Transverse colon (tissue), 4 donors: ENCODE results near the gene CSTA. TPM values are rescaled to one million over a fixed set of nuclear protein-coding genes. Genes with fewer than 3 reads are reported as not detected.
A peak's percentile ranks its signal among the peaks of the same experiment; 100 is the strongest.

ENCODE experiments used
- DNase-seq: peaks from one replicate; pipeline ENCODE4 v3.0.0-alpha.2; 2019
- H3K27ac ChIP-seq, 4 donors: fragments of 200-600 bp; sonication (generic); 2 replicates each; pipeline ENCODE4 v1.5.1; 2016 to 2018; ENCODE audit warnings: inconsistent platforms in 4 of 4
- H3K27me3 ChIP-seq: fragments of 200-600 bp; sonication (generic); 2 replicates; pipeline ENCODE4 v1.5.1; 2017; ENCODE audit warnings: inconsistent platforms
- H3K36me3 ChIP-seq, 4 donors: fragments of 200-600 bp; sonication (generic); 2 replicates each; pipeline ENCODE4 v1.5.1; 2017 to 2019; ENCODE audit warnings: inconsistent platforms in 4 of 4
- H3K4me1 ChIP-seq, 4 donors: fragments of 200-600 bp; sonication (generic); 2 replicates each; pipeline ENCODE4 v1.5.1; 2017 to 2020; ENCODE audit warnings: inconsistent platforms in 4 of 4
- H3K4me3 ChIP-seq, 4 donors: fragments of 200-600 bp; sonication (generic); 1 replicate in 1 of 4; 2 replicates in 3 of 4; pipeline versions ENCODE4 v1.5.1 to v1.6.1; 2017 to 2019; ENCODE audit warnings: inconsistent platforms in 4 of 4
- H3K9me3 ChIP-seq, 2 donors: fragments of 200-600 bp; sonication (generic); 2 replicates each; pipeline ENCODE4 v1.5.1; 2017 to 2019; ENCODE audit warnings: inconsistent platforms in 2 of 2
- EP300 ChIP-seq: sonication (generic); formaldehyde crosslinking; IDR thresholded peaks from one replicate; pipeline ENCODE4 v1.6.1; 2017; ENCODE audit warnings: antibody characterized with exemption, low read depth
- POLR2A ChIP-seq: fragments of 450-650 bp; IDR thresholded peaks from one replicate; pipeline ENCODE4 v1.6.1; 2016; ENCODE audit warnings: antibody characterized with exemption, mild to moderate bottlenecking, moderate library complexity
- POLR2AphosphoS5 ChIP-seq, 3 donors: sonication (generic); formaldehyde crosslinking; IDR thresholded peaks; one replicate each; pipeline ENCODE4 v1.6.1; 2016; ENCODE audit warnings: antibody characterized with exemption in 3 of 3
- WGBS, 2 donors: methylation state at CpG; one replicate each; pipeline ENCODE4 v1.1.5; 2018; ENCODE audit warnings: low coverage in 1 of 2; 5-methylcytosine and 5-hydroxymethylcytosine counted together
- in situ Hi-C, 4 donors: fragments of 200-750 bp; cut with MboI; loops; one replicate each; pipeline versions ENCODE4 v1.15.0 to v1.15.1; 2017; ENCODE audit warnings: low sequenced_read_pairs in 3 of 4, low pct_ligation_motif_present in 1 of 4, low pct_unique_long_range_greater_than_20kb in 1 of 4
- intact Hi-C: fragments of 100-400 bp; cut with DNase I; formaldehyde crosslinking; loops from one replicate; pipeline ENCODE4 v1.15.1; 2023; ENCODE audit warnings: low total_unique reads
- total RNA-seq, 4 donors: library from RNA; depleted of rRNA; stranded (reverse); fragments of >200 nt; gene quantifications; one replicate each; pipeline ENCODE4 v1.1.0, GENCODE V29; 2016
- TF ChIP-seq, protein P1 (sequence below), 5 experiments: fragments of 200-600 bp in 3 of 5; fragments of 450-650 bp in 2 of 5; sonication (generic) in 3 of 5; IDR thresholded peaks; 1 replicate in 2 of 5; 2 replicates in 3 of 5; pipeline ENCODE4 v1.5.1; 2016 to 2017; ENCODE audit warnings: antibody characterized with exemption in 5 of 5, inconsistent platforms in 3 of 5, mild to moderate bottlenecking in 2 of 5, moderate library complexity in 1 of 5

Gene CSTA
- total RNA-seq, 4 donors from 2014 or later = 1.4 TPM; not detected in 3

DNA sequence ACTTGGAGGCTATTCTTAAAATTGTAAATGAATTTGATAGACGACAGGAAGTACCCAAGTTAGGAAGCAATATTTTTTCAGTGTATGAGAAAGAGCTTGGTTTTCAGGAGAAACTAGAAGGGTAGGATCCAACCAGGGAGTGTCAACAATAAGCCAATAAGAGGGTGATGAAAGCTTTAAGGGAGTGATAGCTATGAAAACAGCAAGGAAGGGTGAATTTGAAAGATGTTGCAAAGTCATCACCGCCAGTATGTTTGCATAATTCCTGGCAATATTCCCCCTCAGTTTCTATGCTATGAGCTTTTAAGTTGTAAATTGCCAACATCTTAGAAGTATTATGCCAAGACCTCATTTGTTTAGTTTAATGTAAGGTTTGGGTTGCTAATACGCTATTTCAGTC, 11.8 kb upstream of the CSTA start:
- Histone ChIP-seq H3K9me3 (no peaks in the 10 kb centered on the region), H3K4me3 (no peak overlapping the region), H3K27me3 (no peaks in the 10 kb centered on the region), H3K36me3 (no peaks in the 10 kb centered on the region), H3K4me1 (peaks cover 9 to 34% (median 21%) of the 10 kb centered on the region in 4 donors), H3K27ac (peak overlapping the region in 2 of 4 donors; percentile 65 to 76)
- TF ChIP-seq POLR2AphosphoS5 (IDR thresholded peaks at IDR 0.05) (no peak), EP300 (no peak), POLR2A (no peak)
- TF ChIP-seq, protein P1, sequence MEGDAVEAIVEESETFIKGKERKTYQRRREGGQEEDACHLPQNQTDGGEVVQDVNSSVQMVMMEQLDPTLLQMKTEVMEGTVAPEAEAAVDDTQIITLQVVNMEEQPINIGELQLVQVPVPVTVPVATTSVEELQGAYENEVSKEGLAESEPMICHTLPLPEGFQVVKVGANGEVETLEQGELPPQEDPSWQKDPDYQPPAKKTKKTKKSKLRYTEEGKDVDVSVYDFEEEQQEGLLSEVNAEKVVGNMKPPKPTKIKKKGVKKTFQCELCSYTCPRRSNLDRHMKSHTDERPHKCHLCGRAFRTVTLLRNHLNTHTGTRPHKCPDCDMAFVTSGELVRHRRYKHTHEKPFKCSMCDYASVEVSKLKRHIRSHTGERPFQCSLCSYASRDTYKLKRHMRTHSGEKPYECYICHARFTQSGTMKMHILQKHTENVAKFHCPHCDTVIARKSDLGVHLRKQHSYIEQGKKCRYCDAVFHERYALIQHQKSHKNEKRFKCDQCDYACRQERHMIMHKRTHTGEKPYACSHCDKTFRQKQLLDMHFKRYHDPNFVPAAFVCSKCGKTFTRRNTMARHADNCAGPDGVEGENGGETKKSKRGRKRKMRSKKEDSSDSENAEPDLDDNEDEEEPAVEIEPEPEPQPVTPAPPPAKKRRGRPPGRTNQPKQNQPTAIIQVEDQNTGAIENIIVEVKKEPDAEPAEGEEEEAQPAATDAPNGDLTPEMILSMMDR (IDR thresholded peaks at IDR 0.05) = no peak
- WGBS, 2 donors = 64 to 70% methylated on average over 3 of the region's 3 CpGs
- in situ Hi-C loops = no loop called here
- intact Hi-C loops = no loop called here
- no peak for DNase-seq

DNA sequence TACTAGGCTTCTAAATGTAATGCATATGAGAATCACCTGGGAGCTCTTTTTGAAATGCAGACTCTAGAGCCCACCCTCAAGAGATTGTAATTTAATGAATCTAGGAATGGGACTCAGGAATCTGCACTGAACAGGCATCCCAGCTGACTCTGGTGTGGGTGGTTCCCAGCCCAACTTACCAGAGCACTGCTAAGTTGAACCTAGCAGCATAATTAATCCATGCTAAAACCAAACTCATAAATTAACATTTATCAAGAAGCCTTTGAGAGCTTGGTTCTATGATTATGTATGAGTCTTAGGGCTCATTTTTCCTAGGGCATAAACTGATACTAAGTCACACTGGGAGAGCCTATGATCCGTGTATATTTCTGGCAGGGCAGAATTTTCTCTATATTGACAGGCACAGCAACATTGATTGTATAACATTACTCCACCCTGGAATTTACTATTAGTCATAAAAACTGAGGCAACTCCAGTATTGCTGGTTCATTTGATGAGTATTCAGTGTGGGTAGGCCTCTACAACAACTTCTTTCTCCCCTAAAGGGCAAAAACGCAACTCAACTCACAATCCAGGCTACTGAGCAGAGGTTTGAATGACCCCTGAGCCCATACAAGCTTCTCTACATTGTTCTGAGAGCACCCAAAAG, 10.7 kb upstream of the CSTA start:
- intact Hi-C loops (no loop called here), in situ Hi-C loops (no loop called here)
- Histone ChIP-seq H3K9me3 (no peaks in the 10 kb centered on the region), H3K27ac (peak overlapping the region; percentile 65 to 76 (median 74)), H3K36me3 (no peaks in the 10 kb centered on the region), H3K4me3 (no peak overlapping the region), H3K4me1 (peaks cover 9 to 34% (median 21%) of the 10 kb centered on the region in 4 donors), H3K27me3 (no peaks in the 10 kb centered on the region)
- TF ChIP-seq POLR2AphosphoS5 (IDR thresholded peaks at IDR 0.05) = peak in 1 of 3 donors; percentile 32
- TF ChIP-seq, protein P1 (IDR thresholded peaks at IDR 0.05) = no peak
- DNase-seq = no peak
- WGBS, 2 donors = 62% methylated on average over 2 of the region's 2 CpGs; no CpG with 5 or more reads in 1 of the 2 donors

GRCh38 chr3:122315619-122316018, 9.4 kb upstream of the CSTA start:
- in situ Hi-C loops (no loop called here), intact Hi-C loops (no loop called here)
- 53 to 77% methylated on average over 3 to 4 of the region's 4 CpGs for WGBS, 2 donors
- peaks cover 5 to 33% (median 19%) of the 10 kb centered on the region in 4 donors for H3K4me1 ChIP-seq
- TF ChIP-seq POLR2A (no peak), EP300 (no peak), POLR2AphosphoS5 (IDR thresholded peaks at IDR 0.05) (no peak)
- TF ChIP-seq, protein P1 (IDR thresholded peaks at IDR 0.05) = no peak
- no peaks in the 10 kb centered on the region for H3K9me3 ChIP-seq
- no peak overlapping the region for H3K4me3 ChIP-seq
- H3K27ac ChIP-seq = no peak overlapping the region
- no peak for DNase-seq
- no peaks in the 10 kb centered on the region for H3K27me3 ChIP-seq
- no peaks in the 10 kb centered on the region for H3K36me3 ChIP-seq

DNA sequence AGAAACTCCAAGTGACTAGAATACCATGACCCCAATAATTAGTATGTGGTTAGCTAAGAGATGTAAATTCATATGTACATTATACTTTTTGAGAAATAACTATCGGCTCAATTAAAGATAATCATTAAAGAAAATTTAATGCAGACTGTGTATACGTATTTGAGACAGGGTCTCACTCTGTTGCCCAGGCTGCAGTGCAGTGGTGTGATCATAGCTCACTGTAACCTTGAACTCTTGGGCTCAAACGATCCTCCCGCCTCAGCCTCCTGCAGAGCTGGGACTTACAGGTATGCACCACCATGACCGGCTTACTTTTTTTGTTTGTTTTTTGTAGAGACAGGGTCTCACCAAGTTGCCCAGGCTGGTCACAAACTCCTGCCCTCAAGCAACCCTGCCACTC, 8.7 kb upstream of the CSTA start:
- Histone ChIP-seq H3K4me3 (no peak overlapping the region), H3K27me3 (no peaks in the 10 kb centered on the region), H3K9me3 (no peaks in the 10 kb centered on the region), H3K27ac (no peak overlapping the region), H3K36me3 (no peaks in the 10 kb centered on the region), H3K4me1 (peaks cover 0 to 26% (median 13%) of the 10 kb centered on the region in 4 donors)
- no peak for DNase-seq
- in situ Hi-C loops = no loop called here
- TF ChIP-seq POLR2AphosphoS5 (IDR thresholded peaks at IDR 0.05) (no peak), EP300 (no peak), POLR2A (no peak)
- TF ChIP-seq, protein P1 (IDR thresholded peaks at IDR 0.05) = no peak
- WGBS, 2 donors = 71 to 94% methylated on average over 5 of the region's 5 CpGs
- intact Hi-C loops = no loop called here
